OCI-LY1 (cell line): ENCODE data around the gene SWAP70.

ENCODE experiments used
- CTCF ChIP-seq: fragments of 200-600 bp; sonication (generic), shearing (Covaris generic); IDR thresholded peaks from 2 replicates; pipeline ENCODE4 v1.5.1; 2017; ENCODE audit warnings: mild to moderate bottlenecking, antibody characterized with exemption, low read length, moderate library complexity, mixed read lengths
- EZH2 ChIP-seq: fragments of 200-600 bp; sonication (generic), shearing (Covaris generic); IDR thresholded peaks from 2 replicates; pipeline ENCODE4 v1.8.0; 2017; ENCODE audit warnings: borderline replicate concordance, mixed run types, mild to moderate bottlenecking, antibody characterized with exemption, low read length, moderate library complexity, mixed read lengths

GRCh38 chr11:9691865-9692264, 28.0 kb downstream of the SWAP70 start:
- TF ChIP-seq CTCF (no peak), EZH2 (no peak)
